ENCODE data around the gene GSK3B.

GRCh38 chr3:120129718-120130513 lies 35.7 kb upstream of the GSK3B start:
- TF ChIP-seq CTCF (conservative IDR thresholded peaks at IDR 0.05 in 1 of 2, IDR thresholded peaks at IDR 0.05 in 1 of 2; ENCODE audit: extremely low read depth in 1 of 2, insufficient read depth in 1 of 2, low read depth in 1 of 2, low read length in 2 of 2): no peak
- no peak for TF ChIP-seq EZH2 (IDR thresholded peaks at IDR 0.05; ENCODE audit: borderline replicate concordance, low read length)

Data from mammary epithelial cell (primary cell).